ENCODE measurements around the gene PCDHGA5. TPM values are rescaled to one million over a fixed set of nuclear protein-coding genes. Genes with fewer than 3 reads are reported as not detected.
"Not testable (repeated sequence)": the region's sequence is repeated elsewhere in the genome, so short reads cannot be mapped to it uniquely, and the experiment has no call there.

Gene PCDHGA5
- total and polyA plus RNA-seq, 2 experiments from 2014 or later: 0.03 TPM; not detected in 1

GRCh38 chr5:141387557-141388311 is 23.8 kb downstream of the PCDHGA5 start, which contains the start of gene PCDHGB4:
Gene PCDHGB4, plus strand, starts transcription at chr5:141387698. Its CDS starts 187 bp downstream, at chr5:141387885.
- 29% methylated on average over 22 of the region's 40 CpGs for WGBS (ENCODE audit: low lambda C conversion rate, missing lambda C conversion rate)
- H2AFZ ChIP-seq; H3K79me2 ChIP-seq; H3K4me1 ChIP-seq (ENCODE audit: insufficient read depth); H3K27me3 ChIP-seq; H3K4me3 ChIP-seq; H4K20me1 ChIP-seq (ENCODE audit: insufficient read depth, poor library complexity, severe bottlenecking); H3K9me2 ChIP-seq (replicated peaks; ENCODE audit: insufficient read depth); H3K36me3 ChIP-seq (replicated peaks; ENCODE audit: insufficient read depth, low read depth): not testable (repeated sequence)
- peak; percentile 63 for DNase-seq (ENCODE audit: low spot score)
- Histone ChIP-seq H3K9me3 (ENCODE audit: low read depth) (peaks cover 28% of the 10 kb centered on the region), H3K27ac (peak within 1 kb of the TSS; percentile 82), H3K4me2 (peak within 1 kb of the TSS; percentile 69)
- peak; percentile 62 for TF ChIP-seq CTCF (IDR thresholded peaks at IDR 0.05; ENCODE audit: poor library complexity)

GRCh38 chr5:141388661-141389060 is 24.7 kb downstream of the PCDHGA5 start:
- H2AFZ ChIP-seq: no peak overlapping the region
- no peaks in the 10 kb centered on the region for H3K79me2 ChIP-seq
- H3K27me3 ChIP-seq: no peaks in the 10 kb centered on the region
- no peak overlapping the region for H3K4me2 ChIP-seq
- H3K9me3 ChIP-seq (ENCODE audit: low read depth): peaks cover 37% of the 10 kb centered on the region
- TF ChIP-seq EZH2phosphoT487 (IDR thresholded peaks at IDR 0.05; ENCODE audit: low read depth, severe bottlenecking, unreplicated experiment): no peak
- 94% methylated on average over 10 of the region's 10 CpGs for WGBS (ENCODE audit: low lambda C conversion rate, missing lambda C conversion rate)
- H4K20me1 ChIP-seq (ENCODE audit: insufficient read depth, poor library complexity, severe bottlenecking): no peaks in the 10 kb centered on the region
- no peak overlapping the region for H3K4me3 ChIP-seq
- no peak for DNase-seq (ENCODE audit: low spot score)
- H3K4me1 ChIP-seq (ENCODE audit: insufficient read depth): no peaks in the 10 kb centered on the region
- H3K27ac ChIP-seq: no peak overlapping the region
- H3K9me2 ChIP-seq (replicated peaks; ENCODE audit: insufficient read depth): no peaks in the 10 kb centered on the region
- H3K36me3 ChIP-seq (replicated peaks; ENCODE audit: insufficient read depth, low read depth): no peaks in the 10 kb centered on the region

- TF ChIP-seq EZH2 (IDR thresholded peaks at IDR 0.05; ENCODE audit: borderline replicate concordance) (no peak), EZH2phosphoT487 (IDR thresholded peaks at IDR 0.05; ENCODE audit: low read depth, severe bottlenecking, unreplicated experiment) (no peak), CTCF (IDR thresholded peaks at IDR 0.05; ENCODE audit: poor library complexity) (no peak)
- 98% methylated on average over 73 of the region's 77 CpGs for WGBS (ENCODE audit: low lambda C conversion rate, missing lambda C conversion rate)
- no peaks in the 10 kb centered on the region for H3K36me3 ChIP-seq (replicated peaks; ENCODE audit: insufficient read depth, low read depth)
- no peaks in the 10 kb centered on the region for H3K9me2 ChIP-seq (replicated peaks; ENCODE audit: insufficient read depth)
- H3K4me2 ChIP-seq: no peak overlapping the region
- no peaks in the 10 kb centered on the region for H4K20me1 ChIP-seq (ENCODE audit: insufficient read depth, poor library complexity, severe bottlenecking)
- H3K4me3 ChIP-seq: no peak overlapping the region
- peaks cover 43% of the 10 kb centered on the region for H3K9me3 ChIP-seq (ENCODE audit: low read depth)
- no peaks in the 10 kb centered on the region for H3K79me2 ChIP-seq
- DNase-seq (ENCODE audit: low spot score): no peak
- no peaks in the 10 kb centered on the region for H3K4me1 ChIP-seq (ENCODE audit: insufficient read depth)
- no peaks in the 10 kb centered on the region for H3K27me3 ChIP-seq
- H3K27ac ChIP-seq: no peak overlapping the region
- no peak overlapping the region for H2AFZ ChIP-seq
These were observed 25.4 kb downstream of the PCDHGA5 start for GRCh38 chr5:141389153-141390042.

Measured in hepatocyte (in vitro differentiated cells).